ENCODE results near the gene SNX4.

The SNX4 gene

DNA sequence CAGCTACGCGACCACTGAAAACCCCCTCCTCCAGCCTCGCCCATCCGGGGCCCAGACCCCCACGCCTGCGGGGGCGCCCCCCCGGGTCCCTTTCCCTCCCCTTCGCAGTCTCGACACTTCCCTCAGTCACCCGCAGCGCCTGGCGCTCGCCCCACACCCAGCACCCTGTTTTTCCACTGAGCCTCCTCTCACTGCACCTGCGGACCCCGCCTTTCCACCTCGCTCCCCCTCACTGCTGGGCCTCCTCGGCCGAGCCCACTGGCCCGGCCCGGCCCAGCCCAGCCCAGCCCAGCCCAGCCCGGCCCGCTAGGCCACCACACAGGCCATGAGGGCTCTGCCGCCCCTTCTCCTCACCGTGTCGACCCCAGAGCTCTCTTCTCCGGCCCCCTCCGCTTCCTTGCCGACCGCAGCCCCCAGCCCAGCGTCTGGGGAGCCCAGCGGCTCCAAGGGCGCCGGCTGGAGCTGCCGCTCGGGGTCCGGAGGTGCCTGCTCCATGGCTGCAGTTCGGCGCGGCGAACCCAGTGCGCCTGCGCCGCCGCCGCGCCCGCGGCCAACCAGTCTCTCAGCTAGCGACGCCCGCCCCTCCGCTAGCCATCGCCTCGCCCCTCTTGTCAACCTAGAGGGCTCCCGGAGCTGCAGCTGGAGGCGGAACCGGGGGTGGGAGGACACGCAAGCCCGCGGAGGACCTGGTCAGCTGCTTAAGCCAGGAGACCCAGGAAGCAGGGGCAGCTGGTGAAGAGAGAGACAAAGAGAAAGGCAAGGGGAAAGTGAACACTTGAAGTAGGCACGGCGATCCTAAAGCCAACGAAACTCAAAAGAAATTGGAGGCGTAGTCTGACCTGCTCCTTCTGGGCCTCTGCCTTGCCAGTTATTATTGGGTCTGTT, at the start of gene SNX4:
Gene SNX4 (minus strand): TSS at position 525 of the 885 bp plus-strand sequence. CDS start 30 bp downstream, at position 495.
- TF ChIP-seq, protein P1, sequence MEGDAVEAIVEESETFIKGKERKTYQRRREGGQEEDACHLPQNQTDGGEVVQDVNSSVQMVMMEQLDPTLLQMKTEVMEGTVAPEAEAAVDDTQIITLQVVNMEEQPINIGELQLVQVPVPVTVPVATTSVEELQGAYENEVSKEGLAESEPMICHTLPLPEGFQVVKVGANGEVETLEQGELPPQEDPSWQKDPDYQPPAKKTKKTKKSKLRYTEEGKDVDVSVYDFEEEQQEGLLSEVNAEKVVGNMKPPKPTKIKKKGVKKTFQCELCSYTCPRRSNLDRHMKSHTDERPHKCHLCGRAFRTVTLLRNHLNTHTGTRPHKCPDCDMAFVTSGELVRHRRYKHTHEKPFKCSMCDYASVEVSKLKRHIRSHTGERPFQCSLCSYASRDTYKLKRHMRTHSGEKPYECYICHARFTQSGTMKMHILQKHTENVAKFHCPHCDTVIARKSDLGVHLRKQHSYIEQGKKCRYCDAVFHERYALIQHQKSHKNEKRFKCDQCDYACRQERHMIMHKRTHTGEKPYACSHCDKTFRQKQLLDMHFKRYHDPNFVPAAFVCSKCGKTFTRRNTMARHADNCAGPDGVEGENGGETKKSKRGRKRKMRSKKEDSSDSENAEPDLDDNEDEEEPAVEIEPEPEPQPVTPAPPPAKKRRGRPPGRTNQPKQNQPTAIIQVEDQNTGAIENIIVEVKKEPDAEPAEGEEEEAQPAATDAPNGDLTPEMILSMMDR (IDR thresholded peaks at IDR 0.05): no peak

DNA sequence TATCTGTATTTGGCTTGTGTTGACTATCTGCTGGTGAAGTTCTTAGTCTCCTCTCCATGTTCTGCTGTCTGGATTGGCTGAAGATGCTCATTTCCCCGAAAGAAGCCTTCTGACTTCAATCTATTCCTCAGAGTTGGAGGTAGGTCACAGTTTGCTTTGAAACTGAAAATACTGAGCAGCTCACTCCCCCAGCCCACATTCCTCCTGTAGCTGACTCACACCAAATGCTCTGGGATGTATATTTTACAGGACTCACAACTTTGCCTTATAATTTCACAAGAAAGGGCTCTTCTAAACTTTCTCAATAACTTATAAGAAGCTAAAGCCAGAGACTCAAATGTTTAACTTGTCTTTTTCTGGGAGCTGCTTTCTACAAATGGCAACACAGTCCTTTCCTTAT, 36.3 kb upstream of the SNX4 start:
- TF ChIP-seq, protein P1 (IDR thresholded peaks at IDR 0.05): no peak

DNA sequence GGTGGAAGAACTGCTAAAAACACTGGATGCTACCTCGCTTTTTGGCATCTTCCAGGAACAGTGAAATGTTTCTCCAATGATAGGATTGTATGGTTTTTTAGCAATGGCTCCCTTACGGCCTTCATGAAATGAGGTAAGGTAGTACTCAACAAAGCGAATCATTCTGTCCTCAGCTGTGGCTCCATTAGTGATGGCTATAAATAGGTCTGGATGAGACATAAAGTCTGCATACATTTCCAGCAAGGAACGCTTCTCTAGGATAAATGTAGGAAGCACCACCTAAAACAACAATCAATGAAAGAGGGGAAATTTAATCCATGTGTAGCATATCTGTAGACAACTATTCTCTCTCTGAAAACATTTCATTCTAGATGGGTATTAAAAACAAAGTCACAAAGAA, 32.4 kb upstream of the SNX4 start:
- TF ChIP-seq, protein P1 (IDR thresholded peaks at IDR 0.05): no peak

DNA sequence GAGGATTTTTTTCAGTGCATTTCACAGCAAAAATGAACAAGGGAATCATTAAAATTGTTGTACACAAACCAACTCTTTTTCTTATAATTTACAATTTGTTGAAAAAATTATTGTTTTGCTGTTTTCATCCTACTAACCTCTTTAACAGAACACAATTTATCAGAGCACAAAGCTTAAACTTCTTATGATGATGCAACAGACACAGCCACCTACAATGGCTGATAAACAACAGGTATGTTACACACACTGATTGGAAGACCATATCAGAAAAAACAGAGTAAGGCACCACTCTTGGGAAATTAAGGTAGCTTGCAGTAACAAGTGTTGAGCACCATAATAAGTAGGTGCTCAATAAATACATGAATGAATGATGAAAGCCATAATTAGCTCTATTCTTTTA, 8.9 kb upstream of the SNX4 start:
- TF ChIP-seq, protein P1 (IDR thresholded peaks at IDR 0.05): no peak

DNA sequence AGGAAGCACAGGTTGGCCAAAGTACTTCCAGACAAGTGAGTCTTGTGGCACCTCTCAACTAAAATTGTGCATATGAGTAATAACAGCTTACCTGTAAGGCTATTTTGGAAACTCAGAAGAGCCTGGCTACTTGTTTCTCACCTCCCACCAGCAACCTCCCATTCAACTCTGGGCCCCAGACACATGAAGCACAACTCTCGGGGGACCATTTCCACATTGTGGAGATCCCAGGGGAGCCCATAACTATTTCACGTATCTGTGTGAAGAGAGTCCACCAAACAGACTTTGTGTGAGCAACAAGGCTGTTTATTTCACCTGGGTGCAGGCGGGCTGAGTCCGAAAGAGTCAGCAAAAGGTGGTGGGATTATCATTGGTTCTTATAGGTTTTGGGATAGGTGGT, 5.2 kb upstream of the SNX4 start:
- TF ChIP-seq, protein P1 (IDR thresholded peaks at IDR 0.05): no peak

DNA sequence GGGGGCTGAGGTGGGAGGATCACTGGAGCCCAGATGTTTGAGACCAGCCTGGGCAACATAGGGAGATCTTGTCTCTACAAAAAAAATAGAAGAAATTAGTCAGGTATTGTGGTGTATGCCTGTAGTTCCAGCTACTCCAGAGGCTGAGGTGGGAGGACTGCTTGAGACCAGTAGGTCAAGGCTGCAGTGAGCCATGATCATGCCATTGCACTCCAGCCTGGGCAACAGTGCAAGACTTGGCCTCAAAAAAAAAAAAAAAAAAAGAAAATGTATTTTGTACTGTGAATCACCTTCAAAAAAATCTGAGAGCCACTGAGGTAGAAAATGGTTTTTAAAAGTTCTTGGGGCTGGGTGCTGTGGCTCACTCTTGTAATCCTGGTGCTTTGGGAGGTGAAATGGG, 4.6 kb downstream of the SNX4 start:
- TF ChIP-seq, protein P1 (IDR thresholded peaks at IDR 0.05): no peak

DNA sequence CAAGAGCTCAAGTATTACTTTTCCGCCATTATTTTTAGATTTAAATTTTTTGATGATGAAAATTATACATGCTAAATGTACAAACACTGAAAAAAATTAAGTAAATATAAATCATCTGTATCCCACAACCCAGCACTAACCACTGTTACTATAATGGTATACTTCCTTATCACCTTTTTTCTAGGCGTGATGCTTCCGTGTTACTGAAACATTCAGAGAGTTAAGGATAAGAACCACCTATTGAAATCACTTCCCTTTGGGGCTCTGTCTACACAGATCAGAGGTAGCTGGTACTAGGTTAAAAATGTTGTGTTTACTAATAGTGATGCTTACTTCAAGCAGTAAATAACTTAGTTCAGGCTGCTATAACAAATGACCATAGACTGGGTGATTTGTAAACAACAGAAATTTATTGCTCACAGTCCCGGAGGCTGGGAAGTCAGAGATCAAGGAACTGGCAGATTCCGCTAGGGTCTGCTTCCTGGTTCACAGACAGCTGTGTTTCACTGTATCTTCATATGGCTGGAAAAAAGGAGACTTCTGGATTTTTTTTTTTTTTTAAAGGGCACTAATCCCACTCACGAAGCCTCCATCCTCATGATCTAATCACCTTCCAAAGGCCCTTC, 6.4 kb downstream of the SNX4 start:
- TF ChIP-seq, protein P1 (IDR thresholded peaks at IDR 0.05): no peak
